ENCODE results near the gene NEURL1B.

Gene NEURL1B

DNA sequence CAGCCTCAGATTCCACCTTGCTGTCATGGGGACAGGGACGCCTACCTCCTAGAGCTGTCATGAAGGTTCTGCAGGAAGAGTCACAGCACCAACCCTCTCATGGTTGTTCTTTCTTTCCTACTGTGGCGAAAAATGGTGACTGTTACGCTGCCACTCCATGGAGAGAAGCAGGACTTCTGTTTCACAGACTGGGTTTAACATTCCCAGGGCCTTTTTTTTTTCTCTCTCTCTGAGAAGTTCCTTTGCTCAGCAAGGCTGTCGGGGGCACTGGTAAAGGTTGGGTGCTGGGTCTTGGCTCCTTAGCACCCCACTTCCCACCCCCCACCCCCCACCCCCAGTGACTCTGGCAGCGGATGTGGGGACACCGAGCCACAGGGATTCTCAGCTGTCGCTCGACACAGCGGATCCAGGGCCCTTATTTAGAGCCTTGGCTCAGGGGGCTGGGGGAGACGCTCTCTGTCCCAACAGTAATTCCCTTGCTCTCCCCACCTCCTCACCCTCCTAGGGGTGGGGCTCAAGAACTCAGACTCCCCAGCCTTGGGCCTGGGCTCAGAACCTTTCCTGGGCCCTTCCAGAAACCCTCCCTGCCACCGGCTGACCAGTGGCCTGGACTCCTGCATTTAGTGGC lies 95.6 kb downstream of the NEURL1B start:
- no peaks in the 10 kb centered on the region for H3K36me3 ChIP-seq (ENCODE audit: control insufficient read depth, insufficient read depth, low read length)
- H3K9me3 ChIP-seq (ENCODE audit: control insufficient read depth, insufficient read depth, low read depth, low read length) = no peaks in the 10 kb centered on the region
- H3K9ac ChIP-seq (ENCODE audit: low read length) = no peak overlapping the region
- H3K27ac ChIP-seq (ENCODE audit: low read depth, low read length) = no peak overlapping the region
- no peak overlapping the region for H3K4me3 ChIP-seq (ENCODE audit: low read depth, low read length)
- H3K27me3 ChIP-seq (ENCODE audit: control insufficient read depth, insufficient read depth, low read length) = 0 out of 2 replicates have a peak, but pooled peaks cover 9% of the 10 kb centered on the region
- H3K4me1 ChIP-seq (ENCODE audit: control insufficient read depth, insufficient read depth, low read length) = peaks cover 9% of the 10 kb centered on the region; the same call in 1 of the 2 replicates

DNA sequence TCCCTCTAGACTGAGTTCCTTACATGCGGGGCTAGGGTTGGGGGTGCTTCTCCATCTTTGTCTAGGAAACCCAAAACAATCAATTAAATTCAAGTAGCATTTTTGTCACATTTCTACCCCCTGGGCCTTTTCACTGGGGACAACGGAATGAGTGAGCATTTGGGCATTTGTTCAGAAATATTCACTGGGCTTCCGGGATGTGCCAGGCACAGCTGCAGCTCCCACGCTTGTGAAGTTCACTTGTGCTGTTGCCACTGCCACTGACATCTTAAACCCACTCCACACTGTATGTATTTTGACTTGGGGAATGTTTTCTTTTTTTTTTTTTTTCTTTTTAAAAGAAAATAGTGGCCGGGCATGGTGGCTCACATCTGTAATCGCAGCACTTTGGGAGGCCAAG lies 98.3 kb downstream of the NEURL1B start:
- Histone ChIP-seq H3K27me3 (ENCODE audit: control insufficient read depth, insufficient read depth, low read length) (no peaks in the 10 kb centered on the region), H3K4me3 (ENCODE audit: low read depth, low read length) (no peak overlapping the region), H3K9ac (ENCODE audit: low read length) (no peak overlapping the region), H3K9me3 (ENCODE audit: control insufficient read depth, insufficient read depth, low read depth, low read length) (no peaks in the 10 kb centered on the region), H3K27ac (ENCODE audit: low read depth, low read length) (no peak overlapping the region), H3K36me3 (ENCODE audit: control insufficient read depth, insufficient read depth, low read length) (no peaks in the 10 kb centered on the region), H3K4me1 (ENCODE audit: control insufficient read depth, insufficient read depth, low read length) (no peaks in the 10 kb centered on the region)

DNA sequence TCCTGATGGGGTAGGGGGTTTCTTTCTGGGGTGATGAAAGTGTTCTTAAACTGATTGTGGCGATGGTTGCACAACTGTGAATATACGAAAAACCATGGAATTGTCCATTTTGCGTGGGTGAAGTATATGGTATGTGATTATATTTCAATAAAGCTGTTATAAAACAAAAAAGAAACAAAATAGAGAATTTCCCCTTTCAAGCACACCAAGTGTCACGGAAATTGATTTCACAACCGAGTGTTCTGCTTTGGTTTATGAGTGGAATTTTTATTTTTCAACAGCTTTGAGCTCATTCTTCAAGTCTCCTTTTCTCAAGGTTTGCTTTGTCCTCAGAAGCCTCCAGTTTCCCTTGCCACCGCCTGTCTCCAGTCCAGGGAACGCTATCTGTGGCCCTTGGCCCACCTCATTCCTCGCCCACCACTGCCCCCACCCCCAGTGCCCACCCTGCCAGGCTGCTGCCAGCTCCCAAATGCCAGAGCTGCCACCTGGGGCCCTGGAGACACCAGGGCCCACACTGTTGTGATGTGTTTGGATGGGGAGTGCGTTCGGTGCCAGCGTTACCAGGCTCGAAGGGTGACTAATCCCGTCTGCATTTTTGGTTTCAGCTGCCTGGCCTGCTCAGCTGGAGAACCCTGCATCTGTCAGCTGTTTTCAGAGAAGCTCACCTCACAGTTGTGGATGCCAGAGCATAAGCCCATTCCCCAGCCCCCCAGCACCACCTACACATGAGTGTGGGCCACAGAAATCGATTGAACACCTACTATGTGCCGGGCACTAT lies 99.6 kb downstream of the NEURL1B start:
- Histone ChIP-seq H3K4me1 (ENCODE audit: control insufficient read depth, insufficient read depth, low read length) (no peaks in the 10 kb centered on the region), H3K9me3 (ENCODE audit: control insufficient read depth, insufficient read depth, low read depth, low read length) (no peaks in the 10 kb centered on the region), H3K36me3 (ENCODE audit: control insufficient read depth, insufficient read depth, low read length) (no peaks in the 10 kb centered on the region), H3K4me3 (ENCODE audit: low read depth, low read length) (no peak overlapping the region), H3K9ac (ENCODE audit: low read length) (no peak overlapping the region), H3K27ac (ENCODE audit: low read depth, low read length) (no peak overlapping the region), H3K27me3 (ENCODE audit: control insufficient read depth, insufficient read depth, low read length) (no peaks in the 10 kb centered on the region)
